Activated CD4-positive, alpha-beta memory T cell treated with anti-CD3 and anti-CD28 coated beads, Interleukin-2, amount 10 ng/mL, durations not matched to agents 7 days and 5 days (primary cell): ENCODE measurements around the gene MOGAT2. TPM values are rescaled to one million over a fixed set of nuclear protein-coding genes. Genes with fewer than 3 reads are reported as not detected.
"Not testable (repeated sequence)": the region's sequence is repeated elsewhere in the genome, so short reads cannot be mapped to it uniquely, and the experiment has no call there.

ENCODE experiments used
- CTCF ChIA-PET: fragments of 350-600 bp; sonication (Branson Sonifier 250); formaldehyde crosslinking; loops from one replicate; lab custom pipeline; 2021; ENCODE audit warnings: antibody characterized with exemption, inconsistent platforms; lab: Charles Lee
- POLR2A ChIA-PET: fragments of 350-600 bp; sonication (Branson Sonifier 250); formaldehyde crosslinking; loops from one replicate; lab custom pipeline; 2021; ENCODE audit warnings: antibody characterized with exemption; lab: Charles Lee
- DNase-seq: peaks from one replicate; pipeline ENCODE4 v3.0.0-alpha.2; 2020
- H3K27ac Mint-ChIP-seq: one replicate; pipeline ENCODE4 v1.8.0; 2021; ENCODE audit warnings: mild to moderate bottlenecking, mixed read lengths
- H3K27me3 Mint-ChIP-seq: one replicate; pipeline ENCODE4 v1.8.0; 2021; ENCODE audit warnings: mixed read lengths
- H3K36me3 Mint-ChIP-seq: one replicate; pipeline ENCODE4 v1.8.0; 2021; ENCODE audit warnings: low read depth, mixed read lengths
- H3K4me1 Mint-ChIP-seq: one replicate; pipeline ENCODE4 v1.8.0; 2021; ENCODE audit warnings: mixed read lengths
- H3K4me3 Mint-ChIP-seq: one replicate; pipeline ENCODE4 v1.8.0; 2021; ENCODE audit warnings: mild to moderate bottlenecking, mixed read lengths
- H3K9me3 Mint-ChIP-seq: one replicate; pipeline ENCODE4 v1.8.0; 2021; ENCODE audit warnings: mixed read lengths
- total RNA-seq, 2 experiments: library from RNA; stranded (reverse); gene quantifications; one replicate each; pipeline ENCODE4 v1.2.3, GENCODE V29; 2021

The MOGAT2 gene
- total RNA-seq, 2 experiments from 2014 or later = not detected

- H3K27me3 Mint-ChIP-seq = peaks cover 23% of the 10 kb centered on the region
- POLR2A ChIA-PET, H3K36me3 Mint-ChIP-seq, H3K4me3 Mint-ChIP-seq, CTCF ChIA-PET, H3K9me3 Mint-ChIP-seq, H3K4me1 Mint-ChIP-seq, DNase-seq, H3K27ac Mint-ChIP-seq: not testable (repeated sequence)
Measured at GRCh38 chr11:75748729-75749273, 31.2 kb downstream of the MOGAT2 start.

DNA sequence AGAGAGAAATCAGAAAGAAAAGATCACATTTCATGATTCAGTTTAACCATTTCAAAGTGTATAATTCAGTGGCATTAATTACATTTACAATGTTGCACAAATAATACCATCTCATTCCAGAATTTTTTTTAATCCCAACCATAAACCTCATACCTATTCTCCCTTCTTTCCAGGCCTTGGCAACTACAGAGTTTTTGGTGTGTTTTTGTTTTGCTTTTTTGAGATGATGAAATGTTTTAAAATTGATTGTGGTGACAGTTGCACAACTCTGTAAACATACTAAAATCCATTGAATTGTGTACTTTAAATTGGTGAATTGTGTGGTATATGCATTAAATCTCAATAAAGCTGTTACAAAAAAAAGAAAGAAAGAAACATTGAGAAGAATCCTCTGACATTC lies 37.3 kb downstream of the MOGAT2 start:
- H3K27ac Mint-ChIP-seq, H3K4me1 Mint-ChIP-seq, H3K4me3 Mint-ChIP-seq, H3K9me3 Mint-ChIP-seq, CTCF ChIA-PET, POLR2A ChIA-PET, H3K36me3 Mint-ChIP-seq, DNase-seq: not testable (repeated sequence)
- H3K27me3 Mint-ChIP-seq = peaks cover 17% of the 10 kb centered on the region

- Mint-ChIP-seq H3K36me3 (no peaks in the 10 kb centered on the region), H3K4me1 (peaks cover 2% of the 10 kb centered on the region), H3K27me3 (peaks cover 15% of the 10 kb centered on the region), H3K27ac (no peak overlapping the region), H3K9me3 (no peaks in the 10 kb centered on the region), H3K4me3 (no peak overlapping the region)
- CTCF ChIA-PET = interaction anchor here (1.1 kb wide), 1 partner anchor 36 kb away, joined by 3 read pairs; no protein-coding TSS in a partner anchor
- DNase-seq = no peak
- POLR2A ChIA-PET = no interaction called here
Measured at GRCh38 chr11:75757651-75758050, 40.0 kb downstream of the MOGAT2 start.

GRCh38 chr11:75759832-75760231 lies 42.2 kb downstream of the MOGAT2 start:
- Mint-ChIP-seq H3K4me3 (no peak overlapping the region), H3K27ac (no peak overlapping the region), H3K36me3 (no peaks in the 10 kb centered on the region), H3K27me3 (peaks cover 13% of the 10 kb centered on the region), H3K9me3 (no peaks in the 10 kb centered on the region), H3K4me1 (peaks cover 2% of the 10 kb centered on the region)
- POLR2A ChIA-PET = no interaction called here
- CTCF ChIA-PET = interaction anchor here (1.0 kb wide), 1 partner anchor 35 kb away, joined by 3 read pairs; no protein-coding TSS in a partner anchor
- DNase-seq = no peak

DNA sequence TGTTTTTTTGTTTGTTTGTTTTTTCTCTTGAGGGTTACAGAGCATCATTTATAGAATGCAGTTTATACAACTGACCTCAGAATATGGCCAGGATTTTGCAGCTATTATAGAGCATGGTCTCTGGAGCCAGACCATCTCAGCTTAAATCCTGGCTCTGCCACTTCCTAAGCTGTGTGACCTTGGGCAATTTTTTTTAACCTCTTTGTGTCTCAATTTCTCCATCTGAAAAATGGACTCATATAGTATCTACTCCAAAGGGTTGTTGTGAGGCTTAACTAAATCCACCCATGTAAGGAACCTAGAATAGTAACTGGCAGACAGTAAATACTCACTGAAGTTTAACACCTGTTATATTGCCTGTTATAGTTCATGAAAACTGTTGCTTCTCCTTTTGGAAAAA lies 42.6 kb downstream of the MOGAT2 start:
- POLR2A ChIA-PET = no interaction called here
- Mint-ChIP-seq H3K4me3 (no peak overlapping the region), H3K4me1 (peaks cover 1% of the 10 kb centered on the region), H3K36me3 (no peaks in the 10 kb centered on the region), H3K9me3 (no peaks in the 10 kb centered on the region), H3K27me3 (peaks cover 12% of the 10 kb centered on the region), H3K27ac (no peak overlapping the region)
- CTCF ChIA-PET = interaction anchor here (1.0 kb wide), 1 partner anchor 35 kb away, joined by 3 read pairs; no protein-coding TSS in a partner anchor
- DNase-seq = no peak

GRCh38 chr11:75760710-75761493 lies 43.3 kb downstream of the MOGAT2 start:
- CTCF ChIA-PET = interaction anchor here (1.0 kb wide), 1 partner anchor 36 kb away, joined by 3 read pairs; no protein-coding TSS in a partner anchor
- Mint-ChIP-seq H3K9me3 (no peaks in the 10 kb centered on the region), H3K4me1 (no peaks in the 10 kb centered on the region), H3K27ac (no peak overlapping the region), H3K4me3 (no peak overlapping the region), H3K36me3 (no peaks in the 10 kb centered on the region), H3K27me3 (peaks cover 8% of the 10 kb centered on the region)
- POLR2A ChIA-PET = no interaction called here
- DNase-seq = no peak

DNA sequence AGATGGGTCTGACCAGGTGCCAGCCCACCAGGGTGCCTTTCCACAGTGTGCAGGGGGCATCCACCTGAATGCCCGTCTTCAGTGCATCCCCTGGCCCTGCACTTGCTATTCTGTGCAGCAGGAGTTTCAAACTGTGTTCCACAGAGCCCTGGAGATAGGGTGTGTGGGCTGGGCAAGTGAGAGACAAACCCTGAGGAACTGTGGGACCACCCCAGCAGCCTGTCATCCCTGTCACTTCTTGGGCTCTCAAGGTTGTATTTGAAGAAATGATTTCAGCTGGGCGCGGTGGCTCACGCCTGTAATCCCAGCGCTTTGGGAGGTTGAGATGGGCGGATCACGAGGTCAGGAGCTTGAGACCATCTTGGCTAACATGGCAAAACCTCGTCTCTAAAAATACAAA lies 44.5 kb downstream of the MOGAT2 start:
- H3K9me3 Mint-ChIP-seq = no peaks in the 10 kb centered on the region
- H3K36me3 Mint-ChIP-seq = no peaks in the 10 kb centered on the region
- no peak for DNase-seq
- no peak overlapping the region for H3K4me3 Mint-ChIP-seq
- H3K4me1 Mint-ChIP-seq = peaks cover 9% of the 10 kb centered on the region
- H3K27ac Mint-ChIP-seq = no peak overlapping the region
- ChIA-PET POLR2A (no interaction called here), CTCF (no interaction called here)
- peaks cover 5% of the 10 kb centered on the region for H3K27me3 Mint-ChIP-seq

DNA sequence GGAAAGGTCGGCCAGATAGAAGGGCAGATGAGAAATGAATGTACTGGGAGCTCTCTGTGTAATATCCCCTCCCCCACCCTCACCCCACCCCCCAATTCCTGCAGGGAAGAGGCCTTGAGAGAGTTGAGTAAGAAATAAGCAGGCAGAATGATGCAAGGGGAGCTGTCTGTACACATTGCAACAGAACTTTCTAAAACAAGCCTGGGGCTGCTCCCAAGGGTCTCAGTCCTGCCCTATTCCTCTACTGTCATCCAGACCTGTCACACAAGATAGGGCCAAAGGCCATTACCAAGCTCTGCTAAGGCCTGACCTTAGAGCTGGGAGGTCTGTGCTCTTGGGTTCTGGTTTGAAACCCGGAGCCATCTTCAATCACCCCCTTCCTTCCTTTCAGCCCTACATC lies 45.2 kb downstream of the MOGAT2 start:
- peaks cover 14% of the 10 kb centered on the region for H3K4me1 Mint-ChIP-seq
- no peak overlapping the region for H3K4me3 Mint-ChIP-seq
- no peak for DNase-seq
- ChIA-PET POLR2A (no interaction called here), CTCF (no interaction called here)
- H3K9me3 Mint-ChIP-seq = no peaks in the 10 kb centered on the region
- no peak overlapping the region for H3K27ac Mint-ChIP-seq
- H3K27me3 Mint-ChIP-seq = peaks cover under 1% of the 10 kb centered on the region
- no peaks in the 10 kb centered on the region for H3K36me3 Mint-ChIP-seq

DNA sequence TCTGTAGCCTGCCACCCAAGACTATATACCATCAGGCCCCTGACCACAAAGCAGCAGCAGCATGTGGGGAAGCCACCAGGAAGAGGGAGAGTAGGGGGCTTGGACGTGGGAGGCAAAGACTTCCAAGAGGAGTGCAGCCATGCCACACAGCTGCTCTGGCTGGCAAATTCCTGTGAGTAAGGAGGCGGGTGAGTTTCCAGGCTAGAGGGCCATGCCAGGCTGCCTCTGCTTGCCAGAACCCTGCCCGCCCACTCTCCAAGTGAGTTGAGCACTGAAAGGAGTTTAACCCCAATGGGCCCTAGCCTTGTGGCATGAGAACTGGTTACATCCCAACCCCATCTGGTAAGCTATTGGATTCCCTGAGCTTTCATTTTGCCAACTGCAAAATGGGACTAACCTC lies 46.2 kb downstream of the MOGAT2 start:
- Mint-ChIP-seq H3K27ac (no peak overlapping the region), H3K36me3 (no peaks in the 10 kb centered on the region), H3K4me3 (no peak overlapping the region), H3K4me1 (peaks cover 19% of the 10 kb centered on the region), H3K9me3 (no peaks in the 10 kb centered on the region), H3K27me3 (peaks cover 2% of the 10 kb centered on the region)
- DNase-seq = no peak
- ChIA-PET CTCF (interaction anchor here (0.8 kb wide), 1 partner anchor 60 kb away, joined by 3 read pairs; no protein-coding TSS in a partner anchor), POLR2A (interaction anchor here (1.3 kb wide), 1 partner anchor 11 kb away, joined by 3 read pairs; no protein-coding TSS in a partner anchor)

GRCh38 chr11:75765116-75765515 lies 47.5 kb downstream of the MOGAT2 start:
- POLR2A ChIA-PET = interaction anchor here (1.3 kb wide), 1 partner anchor 10 kb away, joined by 3 read pairs; no protein-coding TSS in a partner anchor
- CTCF ChIA-PET = interaction anchor here (0.7 kb wide), 1 partner anchor 152 kb away, joined by 3 read pairs; no protein-coding TSS in a partner anchor
- DNase-seq = no peak
- no peaks in the 10 kb centered on the region for H3K9me3 Mint-ChIP-seq
- H3K27ac Mint-ChIP-seq = no peak overlapping the region
- no peak overlapping the region for H3K4me3 Mint-ChIP-seq
- no peaks in the 10 kb centered on the region for H3K36me3 Mint-ChIP-seq
- peaks cover 13% of the 10 kb centered on the region for H3K27me3 Mint-ChIP-seq
- peaks cover 22% of the 10 kb centered on the region for H3K4me1 Mint-ChIP-seq

DNA sequence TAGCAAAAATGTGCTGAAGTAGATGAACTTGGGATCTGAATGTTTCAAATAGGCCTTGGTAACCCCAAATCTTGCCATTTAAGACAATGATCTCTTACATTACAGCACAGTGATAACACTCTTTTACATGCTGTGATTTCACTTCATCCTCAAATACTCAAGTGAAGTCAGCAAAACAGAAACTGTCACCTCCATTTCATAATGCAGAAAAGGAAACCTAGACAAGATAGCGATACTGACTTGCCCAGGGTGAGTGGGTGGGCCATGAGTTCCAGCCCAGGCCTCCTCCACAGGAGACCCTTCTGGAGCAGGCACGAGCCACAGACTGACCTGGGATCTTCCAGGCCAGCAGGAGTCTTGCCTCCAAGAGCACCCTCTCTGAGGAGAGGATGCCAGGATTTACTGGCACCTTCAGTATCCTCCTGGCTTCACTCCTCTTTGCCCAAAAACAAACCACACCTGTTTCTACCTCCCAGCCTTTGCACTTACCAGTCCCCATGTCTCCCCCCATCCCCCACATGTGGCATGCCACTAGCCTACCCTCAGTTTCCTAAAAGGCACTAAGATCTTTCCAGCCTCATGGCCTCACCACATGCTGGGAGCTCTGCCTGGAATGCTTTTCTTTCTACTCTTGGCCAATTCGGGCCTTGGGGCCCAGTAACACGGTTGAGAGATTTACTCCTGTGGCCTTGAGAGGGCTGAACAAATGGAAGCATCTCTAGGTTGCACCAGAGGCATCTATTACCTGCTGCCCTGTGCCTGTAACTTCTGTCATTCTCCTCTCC lies 49.0 kb downstream of the MOGAT2 start:
- H3K27ac Mint-ChIP-seq = no peak overlapping the region
- no peak overlapping the region for H3K4me3 Mint-ChIP-seq
- DNase-seq = no peak
- CTCF ChIA-PET = no interaction called here
- H3K9me3 Mint-ChIP-seq = no peaks in the 10 kb centered on the region
- peaks cover 24% of the 10 kb centered on the region for H3K27me3 Mint-ChIP-seq
- POLR2A ChIA-PET = no interaction called here
- peaks cover 22% of the 10 kb centered on the region for H3K4me1 Mint-ChIP-seq
- no peaks in the 10 kb centered on the region for H3K36me3 Mint-ChIP-seq

- no peak for DNase-seq
- H3K9me3 Mint-ChIP-seq = no peaks in the 10 kb centered on the region
- CTCF ChIA-PET = no interaction called here
- POLR2A ChIA-PET = no interaction called here
- peaks cover 24% of the 10 kb centered on the region for H3K27me3 Mint-ChIP-seq
- H3K27ac Mint-ChIP-seq = no peak overlapping the region
- no peak overlapping the region for H3K4me3 Mint-ChIP-seq
- peaks cover 22% of the 10 kb centered on the region for H3K4me1 Mint-ChIP-seq
- H3K36me3 Mint-ChIP-seq = no peaks in the 10 kb centered on the region
Measured at GRCh38 chr11:75767228-75767572, 49.6 kb downstream of the MOGAT2 start.

GRCh38 chr11:75767793-75768111 lies 50.1 kb downstream of the MOGAT2 start:
- DNase-seq = no peak
- H3K27me3 Mint-ChIP-seq = peaks cover 24% of the 10 kb centered on the region
- no peak overlapping the region for H3K27ac Mint-ChIP-seq
- ChIA-PET POLR2A (interaction anchor here (0.8 kb wide), 1 partner anchor 9 kb away, joined by 5 read pairs; no protein-coding TSS in a partner anchor), CTCF (no interaction called here)
- no peaks in the 10 kb centered on the region for H3K36me3 Mint-ChIP-seq
- peaks cover 22% of the 10 kb centered on the region for H3K4me1 Mint-ChIP-seq
- no peaks in the 10 kb centered on the region for H3K9me3 Mint-ChIP-seq
- H3K4me3 Mint-ChIP-seq = no peak overlapping the region
